Activated T-helper 2 cell treated with anti-CD3 and anti-CD28 coated beads, Interferon-gamma antibody, Interleukin-2, Interleukin-4, amounts not matched to agents 10 μg/mL and 5 μg/mL and 100 μg/mL, durations not matched to agents 14 hours and 24 hours and 36 hours (primary cell): Measurements from ENCODE around the gene COL19A1. TPM values are rescaled to one million over a fixed set of nuclear protein-coding genes. Genes with fewer than 3 reads are reported as not detected.
"Not testable (repeated sequence)": the region's sequence is repeated elsewhere in the genome, so short reads cannot be mapped to it uniquely, and the experiment has no call there.

Experiments used
- DNase-seq: peaks from one replicate; pipeline ENCODE4 v3.0.0; 2021; ENCODE audit warnings: low spot score
- H3K27ac Mint-ChIP-seq: one replicate; pipeline ENCODE4 v1.8.0; 2021; ENCODE audit warnings: mixed read lengths
- H3K27me3 Mint-ChIP-seq: one replicate; pipeline ENCODE4 v1.8.0; 2021; ENCODE audit warnings: low read depth, mixed read lengths
- H3K36me3 Mint-ChIP-seq: one replicate; pipeline ENCODE4 v1.8.0; 2021; ENCODE audit warnings: low read depth, mixed read lengths
- H3K4me1 Mint-ChIP-seq: one replicate; pipeline ENCODE4 v1.8.0; 2021; ENCODE audit warnings: low read depth, mixed read lengths
- H3K4me3 Mint-ChIP-seq: one replicate; pipeline ENCODE4 v1.8.0; 2021; ENCODE audit warnings: low read depth, mild to moderate bottlenecking, moderate library complexity, mixed read lengths
- H3K9me3 Mint-ChIP-seq: one replicate; pipeline ENCODE4 v1.8.0; 2021; ENCODE audit warnings: mixed read lengths
- intact Hi-C: fragments of 100-400 bp; cut with micrococcal nuclease; formaldehyde crosslinking; loops from one replicate; pipeline ENCODE4 v1.15.1; 2023
- total RNA-seq: library from RNA; stranded (reverse); gene quantifications from 2 replicates; pipeline ENCODE4 v1.2.3, GENCODE V29; 2022

COL19A1 gene
- total RNA-seq, 1 donor from 2014 or later, result 0.14 TPM

- H3K4me1 Mint-ChIP-seq, DNase-seq, H3K4me3 Mint-ChIP-seq, H3K9me3 Mint-ChIP-seq, H3K27ac Mint-ChIP-seq, intact Hi-C loops, H3K36me3 Mint-ChIP-seq, H3K27me3 Mint-ChIP-seq: not testable (repeated sequence)
Measured at GRCh38 chr6:69889234-69889974, 23.0 kb downstream of the COL19A1 start.

- H3K36me3 Mint-ChIP-seq, DNase-seq, H3K27ac Mint-ChIP-seq, intact Hi-C loops, H3K9me3 Mint-ChIP-seq, H3K4me1 Mint-ChIP-seq, H3K27me3 Mint-ChIP-seq, H3K4me3 Mint-ChIP-seq: not testable (repeated sequence)
Measured at GRCh38 chr6:69892561-69892960, 26.2 kb downstream of the COL19A1 start.

DNA sequence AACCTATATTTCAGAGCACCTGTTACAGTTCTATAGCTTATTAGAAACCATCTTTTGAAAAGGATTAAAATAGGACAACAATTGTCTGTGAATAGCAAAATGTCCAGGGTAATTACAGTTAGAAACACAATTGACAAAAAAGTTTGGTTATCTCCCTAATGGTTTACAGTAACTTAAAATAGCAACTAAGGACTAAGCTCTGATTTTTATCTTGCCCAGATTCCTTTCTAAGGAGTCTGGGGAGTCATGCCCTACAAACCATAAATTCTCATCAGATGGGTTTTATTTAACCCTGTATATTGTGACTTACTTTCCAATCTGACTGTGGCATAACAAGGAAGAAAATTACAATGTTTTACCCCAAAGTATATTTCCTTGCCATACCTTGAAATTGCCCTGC is 26.9 kb downstream of the COL19A1 start:
- H3K4me1 Mint-ChIP-seq, H3K4me3 Mint-ChIP-seq, intact Hi-C loops, H3K27me3 Mint-ChIP-seq, H3K36me3 Mint-ChIP-seq, H3K9me3 Mint-ChIP-seq, DNase-seq, H3K27ac Mint-ChIP-seq: not testable (repeated sequence)

GRCh38 chr6:69894578-69895347 is 28.4 kb downstream of the COL19A1 start:
- Mint-ChIP-seq H3K4me3 (no peak overlapping the region), H3K27me3 (no peaks in the 10 kb centered on the region), H3K4me1 (no peaks in the 10 kb centered on the region), H3K27ac (no peak overlapping the region), H3K36me3 (no peaks in the 10 kb centered on the region), H3K9me3 (no peaks in the 10 kb centered on the region)
- no peak for DNase-seq
- intact Hi-C loops, result no loop called here

DNA sequence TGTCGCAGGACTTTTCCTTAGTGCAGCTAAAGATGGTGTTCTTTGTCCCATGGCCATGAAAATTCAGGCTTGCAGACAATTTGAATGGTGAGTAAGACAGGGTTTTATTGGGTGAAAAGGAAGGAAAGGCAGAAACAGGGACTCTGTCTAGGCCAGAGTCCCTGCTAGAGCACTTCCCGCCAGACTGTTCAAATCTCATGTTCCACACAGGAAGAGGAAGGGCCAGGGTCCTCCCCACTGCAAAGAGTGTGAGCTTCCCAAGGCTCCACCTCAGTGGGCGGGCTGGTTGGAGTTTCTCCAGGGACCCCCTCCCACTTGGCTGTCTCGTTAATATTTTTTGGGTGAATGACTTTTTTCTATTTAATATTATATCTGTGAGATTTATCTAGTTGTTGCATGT is 29.0 kb downstream of the COL19A1 start:
- no peaks in the 10 kb centered on the region for H3K4me1 Mint-ChIP-seq
- H3K27me3 Mint-ChIP-seq, result no peaks in the 10 kb centered on the region
- no peak overlapping the region for H3K27ac Mint-ChIP-seq
- no peak overlapping the region for H3K4me3 Mint-ChIP-seq
- DNase-seq, result no peak
- no peaks in the 10 kb centered on the region for H3K36me3 Mint-ChIP-seq
- H3K9me3 Mint-ChIP-seq, result no peaks in the 10 kb centered on the region
- intact Hi-C loops, result no loop called here

GRCh38 chr6:69900869-69901268 is 34.5 kb downstream of the COL19A1 start:
- no peak for DNase-seq
- no peak overlapping the region for H3K4me3 Mint-ChIP-seq
- no peaks in the 10 kb centered on the region for H3K4me1 Mint-ChIP-seq
- intact Hi-C loops, result no loop called here
- H3K27ac Mint-ChIP-seq, result no peak overlapping the region
- H3K9me3 Mint-ChIP-seq, result no peaks in the 10 kb centered on the region
- no peaks in the 10 kb centered on the region for H3K27me3 Mint-ChIP-seq
- no peaks in the 10 kb centered on the region for H3K36me3 Mint-ChIP-seq

DNA sequence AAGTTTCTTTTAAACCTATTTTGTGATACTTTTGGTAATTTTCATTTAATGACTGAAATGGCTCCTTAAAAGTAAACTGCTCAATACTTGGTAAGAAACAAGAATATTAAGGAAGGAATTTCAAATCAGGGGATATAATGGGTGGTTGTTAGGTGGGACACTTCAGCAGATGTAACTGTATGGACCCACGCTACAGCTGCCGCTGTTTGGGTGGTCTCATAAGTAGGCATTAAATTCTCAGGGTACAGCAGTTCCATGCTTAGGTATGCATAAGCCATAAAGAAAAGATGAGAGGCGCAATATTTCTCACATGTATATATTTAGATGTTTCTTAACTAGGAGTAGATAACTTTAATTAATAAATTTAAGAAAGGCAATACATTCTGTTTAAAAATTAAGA is 35.0 kb downstream of the COL19A1 start:
- peaks cover 2% of the 10 kb centered on the region for H3K27me3 Mint-ChIP-seq
- no peak overlapping the region for H3K4me3 Mint-ChIP-seq
- no peaks in the 10 kb centered on the region for H3K9me3 Mint-ChIP-seq
- DNase-seq, result no peak
- no peaks in the 10 kb centered on the region for H3K36me3 Mint-ChIP-seq
- intact Hi-C loops, result no loop called here
- H3K4me1 Mint-ChIP-seq, result no peaks in the 10 kb centered on the region
- H3K27ac Mint-ChIP-seq, result no peak overlapping the region

- intact Hi-C loops, result no loop called here
- Mint-ChIP-seq H3K36me3 (no peaks in the 10 kb centered on the region), H3K4me3 (no peak overlapping the region), H3K4me1 (no peaks in the 10 kb centered on the region), H3K27ac (no peak overlapping the region), H3K27me3 (peaks cover 2% of the 10 kb centered on the region), H3K9me3 (no peaks in the 10 kb centered on the region)
- DNase-seq, result no peak
Measured at GRCh38 chr6:69907981-69908498, 41.7 kb downstream of the COL19A1 start.

GRCh38 chr6:69913361-69913760 is 47.0 kb downstream of the COL19A1 start:
- Mint-ChIP-seq H3K9me3 (no peaks in the 10 kb centered on the region), H3K36me3 (no peaks in the 10 kb centered on the region), H3K4me1 (peaks cover 7% of the 10 kb centered on the region), H3K27ac (no peak overlapping the region), H3K4me3 (no peak overlapping the region), H3K27me3 (no peaks in the 10 kb centered on the region)
- intact Hi-C loops, result no loop called here
- no peak for DNase-seq

DNA sequence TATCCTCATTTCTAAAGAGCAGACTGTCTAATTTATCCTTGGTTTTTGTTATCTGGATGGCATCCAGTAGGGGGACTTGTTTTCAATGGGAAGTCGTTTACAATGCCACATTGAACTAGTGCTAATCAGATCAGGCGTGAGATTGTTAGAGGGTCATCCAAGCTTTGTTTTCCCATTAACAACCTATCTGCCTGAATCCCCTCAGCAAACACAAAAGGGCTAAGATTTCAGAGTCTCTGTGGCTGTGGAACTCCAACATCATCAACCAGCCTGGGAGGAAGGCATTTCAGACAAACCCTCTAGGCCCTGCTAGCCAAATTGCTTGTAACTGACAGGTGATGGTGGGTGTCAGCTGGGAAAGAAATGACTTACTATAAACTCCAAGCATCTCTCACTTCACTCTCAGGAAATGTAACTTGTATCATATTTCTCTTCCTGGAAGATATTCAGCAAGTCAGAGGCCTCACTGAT is 47.7 kb downstream of the COL19A1 start:
- peaks cover 7% of the 10 kb centered on the region for H3K4me1 Mint-ChIP-seq
- H3K9me3 Mint-ChIP-seq, result no peaks in the 10 kb centered on the region
- H3K36me3 Mint-ChIP-seq, result no peaks in the 10 kb centered on the region
- H3K27me3 Mint-ChIP-seq, result no peaks in the 10 kb centered on the region
- DNase-seq, result no peak
- H3K27ac Mint-ChIP-seq, result no peak overlapping the region
- intact Hi-C loops, result no loop called here
- no peak overlapping the region for H3K4me3 Mint-ChIP-seq

DNA sequence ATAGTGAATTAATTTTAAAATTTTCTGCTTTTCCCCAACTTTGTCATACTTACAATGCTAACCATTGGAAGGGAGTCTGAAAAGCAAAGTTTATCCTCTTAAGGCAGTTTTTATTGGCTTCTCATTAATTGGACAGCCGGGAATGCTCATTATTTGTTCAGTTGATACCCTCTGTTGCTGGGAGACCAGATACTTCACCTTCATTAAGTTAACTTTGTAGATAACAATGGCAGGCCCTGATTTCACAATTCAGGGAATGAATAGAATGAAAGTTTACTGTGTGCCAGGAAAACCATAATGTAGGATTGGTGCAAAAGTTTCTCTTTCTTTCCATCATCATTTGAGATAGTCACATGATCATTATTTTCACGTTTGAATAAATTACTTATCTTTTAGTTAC is 49.0 kb downstream of the COL19A1 start:
- Mint-ChIP-seq H3K9me3 (no peaks in the 10 kb centered on the region), H3K4me1 (peaks cover 7% of the 10 kb centered on the region), H3K27ac (no peak overlapping the region), H3K27me3 (no peaks in the 10 kb centered on the region), H3K36me3 (no peaks in the 10 kb centered on the region), H3K4me3 (no peak overlapping the region)
- intact Hi-C loops, result no loop called here
- no peak for DNase-seq

DNA sequence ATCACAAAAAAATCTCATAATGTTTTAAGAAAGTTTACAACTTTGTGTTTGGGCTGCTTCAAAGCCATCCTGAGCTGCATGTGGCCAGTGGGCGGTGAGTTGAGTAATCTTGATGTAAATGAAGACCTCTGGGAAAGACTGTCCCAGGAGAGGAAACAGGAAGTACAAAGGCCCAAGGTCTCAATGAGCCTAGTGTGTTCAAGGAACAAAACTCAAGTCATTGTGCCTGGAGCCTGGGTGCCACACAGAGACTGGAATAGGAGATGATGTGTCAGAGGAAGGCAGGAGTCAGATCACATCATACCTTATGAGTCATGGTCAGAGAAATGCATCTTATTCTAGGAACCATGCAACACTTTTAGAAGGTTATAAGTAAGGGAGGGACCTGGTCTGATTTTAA is 51.5 kb downstream of the COL19A1 start:
- no peak for DNase-seq
- H3K36me3 Mint-ChIP-seq, result no peaks in the 10 kb centered on the region
- H3K9me3 Mint-ChIP-seq, result no peaks in the 10 kb centered on the region
- no peak overlapping the region for H3K4me3 Mint-ChIP-seq
- intact Hi-C loops, result no loop called here
- no peaks in the 10 kb centered on the region for H3K27me3 Mint-ChIP-seq
- no peak overlapping the region for H3K27ac Mint-ChIP-seq
- peaks cover 7% of the 10 kb centered on the region for H3K4me1 Mint-ChIP-seq

- Mint-ChIP-seq H3K4me1 (peaks cover 7% of the 10 kb centered on the region), H3K27me3 (no peaks in the 10 kb centered on the region), H3K4me3 (no peak overlapping the region), H3K9me3 (no peaks in the 10 kb centered on the region), H3K27ac (no peak overlapping the region), H3K36me3 (no peaks in the 10 kb centered on the region)
- intact Hi-C loops, result no loop called here
- DNase-seq, result no peak
Measured at GRCh38 chr6:69918813-69919475, 52.6 kb downstream of the COL19A1 start.
